B cell (primary cell): ENCODE measurements around the gene ARHGAP30. TPM values are rescaled to one million over a fixed set of nuclear protein-coding genes. Genes with fewer than 3 reads are reported as not detected.
A peak's percentile ranks its signal among the peaks of the same experiment; 100 is the strongest.

Experiments
- ATAC-seq: fragments of 200-7000 bp; cut with Tn5 transposase; one replicate; pipeline ENCODE4 v1.10.0; 2021; ENCODE audit warnings: low read depth, mild to moderate bottlenecking, moderate number of reproducible peaks, moderate library complexity
- CTCF ChIA-PET: fragments of 350-600 bp; sonication (Branson Sonifier 250); formaldehyde crosslinking; loops from one replicate; lab custom pipeline; 2021; ENCODE audit warnings: antibody characterized with exemption, inconsistent platforms; lab: Charles Lee
- POLR2A ChIA-PET: fragments of 350-600 bp; sonication (Branson Sonifier 250); formaldehyde crosslinking; loops from one replicate; lab custom pipeline; 2021; ENCODE audit warnings: antibody characterized with exemption; lab: Charles Lee
- DNase-seq: peaks from one replicate; pipeline ENCODE4 v3.0.0; 2013
- H2AFZ ChIP-seq: 2 replicates; pipeline ENCODE4 v1.6.1; 2012; ENCODE audit warnings: mild to moderate bottlenecking, low read depth, low read length; ENCODE audit not compliant: insufficient read depth, poor library complexity, severe bottlenecking
- H3K27ac ChIP-seq, 2 donors: 1 replicate in 1 of 2; 2 replicates in 1 of 2; pipeline ENCODE4 v1.5.1; 2012 to 2013; ENCODE audit warnings: low read length in 2 of 2, mild to moderate bottlenecking in 2 of 2, moderate library complexity in 1 of 2
- H3K27me3 ChIP-seq, 4 experiments: fragments of 200-600 bp in 1 of 4; sonication (generic) in 1 of 4; replicated peaks in 1 of 4; 1 replicate in 2 of 4; 2 replicates in 2 of 4; pipeline versions ENCODE4 v1.6.1 to v1.7.0; 2013 to 2016; ENCODE audit warnings: low read length in 3 of 4, mild to moderate bottlenecking in 2 of 4, mixed read lengths in 1 of 4, moderate library complexity in 1 of 4; ENCODE audit not compliant: insufficient read depth in 4 of 4, control insufficient read depth in 3 of 4; ENCODE audit errors: control extremely low read depth in 1 of 4
- H3K36me3 ChIP-seq, 2 experiments: replicated peaks in 1 of 2; 1 replicate in 1 of 2; 2 replicates in 1 of 2; pipeline versions ENCODE4 v1.6.1 to v1.7.1; 2013; ENCODE audit warnings: low read length in 1 of 2; ENCODE audit not compliant: insufficient read depth in 2 of 2, control insufficient read depth in 1 of 2; ENCODE audit errors: control extremely low read depth in 1 of 2, extremely low read depth in 1 of 2
- H3K4me1 ChIP-seq, 2 donors: fragments of 200-600 bp in 1 of 2; sonication (generic) in 1 of 2; 1 replicate in 1 of 2; 2 replicates in 1 of 2; pipeline versions ENCODE4 v1.5.1 to v1.6.1; 2013 to 2017; ENCODE audit warnings: low read length in 2 of 2; ENCODE audit not compliant: control insufficient read depth in 2 of 2, insufficient read depth in 2 of 2
- H3K4me2 ChIP-seq: replicated peaks from 2 replicates; pipeline ENCODE3; 2012; ENCODE audit warnings: mild to moderate bottlenecking, low read depth, low read length; ENCODE audit not compliant: poor library complexity, severe bottlenecking
- H3K4me3 ChIP-seq, 5 experiments: fragments of 200-600 bp in 1 of 5; sonication (generic) in 1 of 5; 1 replicate in 3 of 5; 2 replicates in 2 of 5; pipeline versions ENCODE4 v1.5.1 to v1.7.0; 2011 to 2016; ENCODE audit warnings: low read length in 4 of 5, mild to moderate bottlenecking in 4 of 5, low read depth in 2 of 5, control low read depth in 1 of 5, moderate library complexity in 1 of 5; ENCODE audit not compliant: insufficient read depth in 1 of 5; ENCODE audit errors: control extremely low read depth in 1 of 5, extremely low read depth in 1 of 5
- H3K79me2 ChIP-seq: fragments of 200-600 bp; sonication (generic); one replicate; pipeline ENCODE4 v1.6.0; 2016; ENCODE audit warnings: low read length; ENCODE audit not compliant: control insufficient read depth, insufficient read depth
- H3K9ac ChIP-seq: fragments of 200-600 bp; sonication (generic); 2 replicates; pipeline ENCODE4 v1.6.1; 2017; ENCODE audit warnings: mild to moderate bottlenecking, low read length, moderate library complexity
- H3K9me3 ChIP-seq, 3 donors: one replicate each; pipeline versions ENCODE4 v1.6.1 to v1.7.1; 2013; ENCODE audit warnings: low read length in 2 of 3; ENCODE audit not compliant: control insufficient read depth in 2 of 3, insufficient read depth in 1 of 3; ENCODE audit errors: control extremely low read depth in 1 of 3
- H4K20me1 ChIP-seq: 2 replicates; pipeline ENCODE4 v1.6.0; 2012; ENCODE audit warnings: mild to moderate bottlenecking, low read length; ENCODE audit not compliant: insufficient read depth, control insufficient read depth, poor library complexity, severe bottlenecking
- H3K27ac Mint-ChIP-seq: one replicate; pipeline ENCODE4 v1.8.0; 2021; ENCODE audit warnings: mixed read lengths
- H3K27me3 Mint-ChIP-seq: one replicate; pipeline ENCODE4 v1.8.0; 2021; ENCODE audit warnings: mixed read lengths
- H3K4me1 Mint-ChIP-seq: one replicate; pipeline ENCODE4 v1.8.0; 2021; ENCODE audit warnings: mixed read lengths
- H3K4me3 Mint-ChIP-seq: one replicate; pipeline ENCODE4 v1.8.0; 2021; ENCODE audit warnings: mixed read lengths
- H3K9me3 Mint-ChIP-seq: one replicate; pipeline ENCODE4 v1.8.0; 2022; ENCODE audit warnings: mixed read lengths; ENCODE audit not compliant: insufficient read depth
- EZH2 ChIP-seq: IDR thresholded peaks from 2 replicates; pipeline ENCODE4 v1.6.1; 2012; ENCODE audit warnings: borderline replicate concordance, low read depth, mild to moderate bottlenecking, moderate library complexity, low read length; ENCODE audit not compliant: insufficient read depth, poor library complexity, severe bottlenecking
- WGBS: methylation state at CpG from one replicate; pipeline ENCODE4 v1.1.5; 2013; ENCODE audit warnings: missing lambda C conversion rate; ENCODE audit not compliant: insufficient coverage; 5-methylcytosine and 5-hydroxymethylcytosine counted together
- intact Hi-C: fragments of 100-400 bp; cut with micrococcal nuclease; formaldehyde crosslinking; loops from one replicate; pipeline ENCODE4 v1.10.0; 2022
- polyA plus RNA-seq: library from polyadenylated mRNA; depleted of rRNA; stranded (reverse); fragments of >200 nt; gene quantifications from 2 replicates; pipeline ENCODE4 v1.2.3, GENCODE V29; 2012
- total RNA-seq, 2 donors: library from RNA; stranded (reverse); fragments of 120-200 nt in 1 of 2; gene quantifications; 1 replicate in 1 of 2; 2 replicates in 1 of 2; pipeline versions ENCODE4 v1.2.3 to v1.2.4, GENCODE V29; 2013 to 2022
- TF ChIP-seq, protein P1 (sequence below): fragments of 200-600 bp; IDR thresholded peaks from one replicate; pipeline ENCODE4 v1.8.0; 2022; ENCODE audit warnings: antibody characterized with exemption, mild to moderate bottlenecking

The ARHGAP30 gene
- total and polyA plus RNA-seq, 2 donors (not counting 1 experiment from before 2014, with no cell fraction given), result 122 to 146 TPM

DNA sequence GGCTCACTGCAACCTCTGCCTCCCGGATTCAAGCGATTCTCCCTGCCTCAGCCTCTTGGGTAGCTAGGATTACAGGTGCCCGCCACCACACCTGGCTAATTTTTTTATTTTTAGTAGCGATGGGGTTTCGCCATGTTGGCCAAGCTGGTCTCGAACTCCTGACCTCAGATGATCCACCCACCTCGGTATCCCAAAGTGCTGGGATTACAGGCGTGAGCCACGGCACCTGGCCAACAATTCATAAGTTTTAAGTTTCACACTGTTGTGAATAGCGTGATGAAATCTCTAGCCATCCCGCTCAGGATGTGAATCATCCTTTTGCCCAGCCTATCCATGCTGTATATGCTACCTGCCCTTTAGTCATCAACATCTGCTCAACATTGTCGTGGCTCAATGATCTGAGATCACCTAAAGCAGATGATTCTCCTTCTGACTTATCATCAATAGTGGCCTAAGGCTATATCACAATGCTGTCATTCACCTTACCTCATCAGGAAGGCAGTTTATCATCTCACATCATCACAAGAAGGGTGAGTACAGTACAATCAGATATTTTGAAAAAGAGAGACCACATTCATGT lies 45.5 kb upstream of the ARHGAP30 start:
- Histone ChIP-seq H3K27me3 (no peaks in the 10 kb centered on the region), H3K27ac (no peak overlapping the region), H2AFZ (no peak overlapping the region), H3K79me2 (peaks cover 98% of the 10 kb centered on the region), H3K9ac (no peak overlapping the region), H3K4me1 (peaks cover 35 to 42% of the 10 kb centered on the region in 2 donors), H3K4me3 (no peak overlapping the region), H3K9me3 (no peaks in the 10 kb centered on the region), H4K20me1 (peaks cover 27% of the 10 kb centered on the region), H3K4me2 (no peak overlapping the region), H3K36me3 (peaks cover 9 to 11% of the 10 kb centered on the region in 2 experiments)
- Mint-ChIP-seq H3K4me3 (no peak overlapping the region), H3K4me1 (peaks cover 68% of the 10 kb centered on the region), H3K27ac (peak overlapping the region; percentile 34), H3K27me3 (no peaks in the 10 kb centered on the region), H3K9me3 (no peaks in the 10 kb centered on the region)
- WGBS, result 97% methylated on average over 12 of the region's 12 CpGs
- intact Hi-C loops, result no loop called here
- ATAC-seq (no peak), DNase-seq (no peak)
- POLR2A ChIA-PET, result no interaction called here
- CTCF ChIA-PET, result no interaction called here
- TF ChIP-seq, protein P1, sequence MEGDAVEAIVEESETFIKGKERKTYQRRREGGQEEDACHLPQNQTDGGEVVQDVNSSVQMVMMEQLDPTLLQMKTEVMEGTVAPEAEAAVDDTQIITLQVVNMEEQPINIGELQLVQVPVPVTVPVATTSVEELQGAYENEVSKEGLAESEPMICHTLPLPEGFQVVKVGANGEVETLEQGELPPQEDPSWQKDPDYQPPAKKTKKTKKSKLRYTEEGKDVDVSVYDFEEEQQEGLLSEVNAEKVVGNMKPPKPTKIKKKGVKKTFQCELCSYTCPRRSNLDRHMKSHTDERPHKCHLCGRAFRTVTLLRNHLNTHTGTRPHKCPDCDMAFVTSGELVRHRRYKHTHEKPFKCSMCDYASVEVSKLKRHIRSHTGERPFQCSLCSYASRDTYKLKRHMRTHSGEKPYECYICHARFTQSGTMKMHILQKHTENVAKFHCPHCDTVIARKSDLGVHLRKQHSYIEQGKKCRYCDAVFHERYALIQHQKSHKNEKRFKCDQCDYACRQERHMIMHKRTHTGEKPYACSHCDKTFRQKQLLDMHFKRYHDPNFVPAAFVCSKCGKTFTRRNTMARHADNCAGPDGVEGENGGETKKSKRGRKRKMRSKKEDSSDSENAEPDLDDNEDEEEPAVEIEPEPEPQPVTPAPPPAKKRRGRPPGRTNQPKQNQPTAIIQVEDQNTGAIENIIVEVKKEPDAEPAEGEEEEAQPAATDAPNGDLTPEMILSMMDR, result no peak
- TF ChIP-seq EZH2, result no peak

DNA sequence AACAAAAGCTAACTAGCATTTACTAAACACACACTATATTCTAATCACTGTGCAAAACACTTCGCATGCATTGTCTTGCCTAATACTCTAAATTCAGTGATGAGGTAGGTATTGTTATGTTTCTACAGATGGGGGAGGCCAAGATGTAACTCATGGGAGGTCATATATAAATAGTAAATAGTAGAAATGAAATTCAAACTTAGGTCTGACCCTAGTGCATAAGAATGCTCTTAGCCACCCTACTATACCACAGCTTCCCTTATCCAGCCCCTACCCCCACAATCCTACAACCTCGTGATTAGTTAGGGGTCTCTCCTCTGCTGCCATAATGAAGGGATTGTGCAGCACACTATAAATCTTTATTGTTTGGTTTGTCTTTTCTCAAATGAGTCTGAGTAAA lies 44.9 kb upstream of the ARHGAP30 start:
- ChIA-PET CTCF (no interaction called here), POLR2A (no interaction called here)
- WGBS, result no CpG with 5 or more reads among the region's 2 CpGs
- H3K4me3 ChIP-seq, result no peak overlapping the region
- H3K27me3 ChIP-seq, result no peaks in the 10 kb centered on the region
- TF ChIP-seq EZH2, result no peak
- TF ChIP-seq, protein P1, result no peak
- peaks cover 98% of the 10 kb centered on the region for H3K79me2 ChIP-seq
- H3K4me2 ChIP-seq, result no peak overlapping the region
- no peak for ATAC-seq
- intact Hi-C loops, result no loop called here
- no peaks in the 10 kb centered on the region for H3K9me3 ChIP-seq
- peaks cover 31 to 36% of the 10 kb centered on the region in 2 donors for H3K4me1 ChIP-seq
- H3K9ac ChIP-seq, result no peak overlapping the region
- H3K27ac Mint-ChIP-seq, result no peak overlapping the region
- peaks cover 11 to 13% of the 10 kb centered on the region in 2 experiments for H3K36me3 ChIP-seq
- H4K20me1 ChIP-seq, result peaks cover 27% of the 10 kb centered on the region
- no peak for DNase-seq
- H3K27ac ChIP-seq, result no peak overlapping the region
- no peak overlapping the region for H2AFZ ChIP-seq
- no peak overlapping the region for H3K4me3 Mint-ChIP-seq
- H3K9me3 Mint-ChIP-seq, result no peaks in the 10 kb centered on the region
- peaks cover 61% of the 10 kb centered on the region for H3K4me1 Mint-ChIP-seq
- no peaks in the 10 kb centered on the region for H3K27me3 Mint-ChIP-seq
